ENCODE data around the gene GPS1. TPM values are rescaled to one million over a fixed set of nuclear protein-coding genes. Genes with fewer than 3 reads are reported as not detected.

The GPS1 gene
- total and polyA plus RNA-seq, 10 donors = 61.5 to 109 (median 68.9) TPM

DNA sequence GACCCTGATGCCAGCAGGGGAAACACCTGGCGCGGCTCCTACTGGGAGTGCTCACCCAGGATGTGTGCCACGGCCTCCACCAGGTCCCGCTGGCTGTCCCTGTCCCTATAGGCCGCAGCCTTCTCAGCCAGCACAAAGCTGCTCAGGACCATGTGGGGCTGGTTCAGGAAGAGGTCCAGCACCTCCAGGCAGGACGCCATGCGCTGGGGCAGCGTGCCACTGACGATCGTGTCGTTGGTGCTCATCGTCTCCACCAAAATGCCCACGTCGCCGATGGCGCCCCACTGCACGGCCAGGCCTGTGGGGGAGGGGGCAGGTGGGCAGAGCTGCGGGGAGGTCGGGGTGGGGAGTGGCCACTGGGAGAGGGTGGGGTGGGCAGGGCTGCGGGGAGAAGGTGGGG, 29.8 kb downstream of the GPS1 start:
- Histone ChIP-seq H3K27me3 (replicated peaks in 1 of 7) (no peaks in the 10 kb centered on the region), H3K4me1 (peaks cover 0 to 13% (median 4%) of the 10 kb centered on the region in 6 donors), H3K9me3 (no peaks in the 10 kb centered on the region), H3K36me3 (peaks cover 0 to 91% (median 79%) of the 10 kb centered on the region in 6 donors), H3K27ac (no peak overlapping the region), H3K4me3 (no peak overlapping the region)
- no peak for TF ChIP-seq POLR2A (IDR thresholded peaks at IDR 0.05)
- no peak for TF ChIP-seq POLR2AphosphoS5 (IDR thresholded peaks at IDR 0.05)
- TF ChIP-seq, protein P1, sequence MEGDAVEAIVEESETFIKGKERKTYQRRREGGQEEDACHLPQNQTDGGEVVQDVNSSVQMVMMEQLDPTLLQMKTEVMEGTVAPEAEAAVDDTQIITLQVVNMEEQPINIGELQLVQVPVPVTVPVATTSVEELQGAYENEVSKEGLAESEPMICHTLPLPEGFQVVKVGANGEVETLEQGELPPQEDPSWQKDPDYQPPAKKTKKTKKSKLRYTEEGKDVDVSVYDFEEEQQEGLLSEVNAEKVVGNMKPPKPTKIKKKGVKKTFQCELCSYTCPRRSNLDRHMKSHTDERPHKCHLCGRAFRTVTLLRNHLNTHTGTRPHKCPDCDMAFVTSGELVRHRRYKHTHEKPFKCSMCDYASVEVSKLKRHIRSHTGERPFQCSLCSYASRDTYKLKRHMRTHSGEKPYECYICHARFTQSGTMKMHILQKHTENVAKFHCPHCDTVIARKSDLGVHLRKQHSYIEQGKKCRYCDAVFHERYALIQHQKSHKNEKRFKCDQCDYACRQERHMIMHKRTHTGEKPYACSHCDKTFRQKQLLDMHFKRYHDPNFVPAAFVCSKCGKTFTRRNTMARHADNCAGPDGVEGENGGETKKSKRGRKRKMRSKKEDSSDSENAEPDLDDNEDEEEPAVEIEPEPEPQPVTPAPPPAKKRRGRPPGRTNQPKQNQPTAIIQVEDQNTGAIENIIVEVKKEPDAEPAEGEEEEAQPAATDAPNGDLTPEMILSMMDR (IDR thresholded peaks at IDR 0.05 in 8 of 11, conservative IDR thresholded peaks at IDR 0.05 in 3 of 11) = no peak
- intact Hi-C loops (cut with DNase I; ENCODE audit: low total_unique reads) = no loop called here
- 87 to 98% (median 94%) methylated on average over 3 to 20 of the region's 20 CpGs for WGBS, 5 donors
- no peak for DNase-seq

DNA sequence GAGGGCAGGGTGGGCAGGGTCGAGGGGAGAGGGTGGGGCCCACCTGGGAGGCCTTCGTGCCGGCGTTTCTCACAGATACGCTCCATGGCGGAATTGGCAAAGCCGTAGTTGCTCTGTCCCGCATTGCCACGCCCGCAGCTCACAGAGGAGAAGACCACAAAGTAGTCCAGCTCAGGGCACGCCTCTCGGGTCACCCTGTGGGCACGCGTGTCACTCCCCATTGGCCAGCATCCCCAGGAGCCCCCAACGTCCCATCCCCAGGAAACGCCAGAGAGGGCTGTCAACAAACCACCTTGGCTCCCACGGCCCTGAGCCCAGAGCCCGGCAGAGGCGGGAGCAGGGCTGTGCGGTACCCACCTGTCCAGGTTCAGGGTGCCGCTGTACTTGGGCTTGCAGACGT, 30.3 kb downstream of the GPS1 start:
- Histone ChIP-seq H3K27ac (no peak overlapping the region), H3K4me1 (peaks cover 0 to 13% (median 4%) of the 10 kb centered on the region in 6 donors), H3K27me3 (replicated peaks in 1 of 7) (no peaks in the 10 kb centered on the region), H3K36me3 (peaks cover 0 to 95% (median 83%) of the 10 kb centered on the region in 6 donors), H3K4me3 (no peak overlapping the region), H3K9me3 (no peaks in the 10 kb centered on the region)
- intact Hi-C loops (cut with DNase I; ENCODE audit: low total_unique reads) = no loop called here
- WGBS, 5 donors = 91 to 96% (median 93%) methylated on average over 6 to 22 of the region's 22 CpGs
- DNase-seq = no peak
- TF ChIP-seq POLR2AphosphoS5 (IDR thresholded peaks at IDR 0.05) (no peak), POLR2A (IDR thresholded peaks at IDR 0.05) (no peak)
- TF ChIP-seq, protein P1 (IDR thresholded peaks at IDR 0.05 in 8 of 11, conservative IDR thresholded peaks at IDR 0.05 in 3 of 11) = no peak

DNA sequence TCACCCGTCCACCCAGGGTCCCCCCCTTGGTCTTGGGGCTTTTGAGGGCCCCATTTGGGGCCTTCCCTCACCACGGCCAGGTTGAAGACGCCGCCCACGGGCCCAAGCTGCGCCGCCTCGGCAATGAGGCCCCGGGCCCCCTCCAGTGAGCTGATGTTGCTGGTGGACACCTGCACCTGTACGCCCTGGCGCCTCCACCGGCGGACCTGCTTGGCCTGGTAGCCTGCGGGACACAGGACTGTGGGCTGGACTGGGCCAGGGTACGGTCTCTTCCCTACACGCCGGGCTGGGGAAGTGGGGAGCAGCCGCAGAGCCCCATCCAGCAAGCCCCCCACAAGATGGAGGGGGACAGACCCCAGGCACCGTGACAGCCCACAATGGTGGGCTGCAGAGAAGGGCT, 30.8 kb downstream of the GPS1 start:
- TF ChIP-seq, protein P1 (IDR thresholded peaks at IDR 0.05 in 8 of 11, conservative IDR thresholded peaks at IDR 0.05 in 3 of 11) = no peak
- no peak for TF ChIP-seq POLR2A (IDR thresholded peaks at IDR 0.05)
- TF ChIP-seq POLR2AphosphoS5 (IDR thresholded peaks at IDR 0.05) = no peak
- 86 to 94% (median 91%) methylated on average over 7 to 19 of the region's 19 CpGs for WGBS, 5 donors

DNA sequence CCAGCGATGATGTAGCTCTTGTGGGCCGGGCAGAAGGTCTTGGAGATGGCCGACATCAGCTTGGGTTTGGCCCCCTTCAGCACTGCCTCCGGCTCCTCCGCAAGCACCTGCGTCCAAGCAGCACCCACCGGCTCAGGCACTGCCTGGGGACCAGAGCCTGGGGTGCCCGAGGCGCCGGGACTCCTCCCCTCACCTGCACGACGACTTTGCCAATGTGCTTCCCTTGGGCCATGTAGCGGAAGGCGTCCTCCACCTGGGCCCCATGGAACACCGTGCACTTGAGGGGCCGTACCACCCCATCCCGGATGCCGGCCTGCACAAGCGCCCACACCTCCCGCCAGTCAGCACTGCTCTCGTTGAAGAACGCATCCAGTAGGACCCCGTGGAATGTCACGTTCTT, 31.3 kb downstream of the GPS1 start:
- Histone ChIP-seq H3K9me3 (no peaks in the 10 kb centered on the region), H3K27ac (no peak overlapping the region), H3K27me3 (replicated peaks in 1 of 7) (no peaks in the 10 kb centered on the region), H3K36me3 (peaks cover 0 to 100% (median 93%) of the 10 kb centered on the region in 6 donors), H3K4me1 (peaks cover 0 to 13% (median 4%) of the 10 kb centered on the region in 6 donors), H3K4me3 (no peak overlapping the region)
- TF ChIP-seq POLR2A (IDR thresholded peaks at IDR 0.05) (no peak), POLR2AphosphoS5 (IDR thresholded peaks at IDR 0.05) (no peak)
- TF ChIP-seq, protein P1 (IDR thresholded peaks at IDR 0.05 in 8 of 11, conservative IDR thresholded peaks at IDR 0.05 in 3 of 11) = no peak
- intact Hi-C loops (cut with DNase I; ENCODE audit: low total_unique reads) = no loop called here
- 90 to 96% (median 94%) methylated on average over 11 to 24 of the region's 24 CpGs for WGBS, 5 donors
- DNase-seq = no peak

More for the DNA sequence above, 30.8 kb downstream of the GPS1 start:
- H3K9me3 ChIP-seq = no peaks in the 10 kb centered on the region
- H3K27me3 ChIP-seq (replicated peaks in 1 of 7) = no peaks in the 10 kb centered on the region
- H3K36me3 ChIP-seq = peaks cover 0 to 100% (median 88%) of the 10 kb centered on the region in 6 donors
- no peak for DNase-seq
- no peak overlapping the region for H3K27ac ChIP-seq
- intact Hi-C loops (cut with DNase I; ENCODE audit: low total_unique reads) = no loop called here
- H3K4me3 ChIP-seq = no peak overlapping the region
- H3K4me1 ChIP-seq = peaks cover 0 to 13% (median 4%) of the 10 kb centered on the region in 6 donors

Measured in spleen (tissue), 11 donors.